Liver (tissue), 9 donors: ENCODE results near the gene SESN3. TPM values are rescaled to one million over a fixed set of nuclear protein-coding genes. Genes with fewer than 3 reads are reported as not detected.
A peak's percentile ranks its signal among the peaks of the same experiment; 100 is the strongest.

Experiments used
- DNase-seq: peaks from one replicate; pipeline ENCODE4 v3.0.0-alpha.2; 2017; ENCODE audit warnings: low spot score
- H3K27ac ChIP-seq, 2 donors: one replicate each; pipeline ENCODE4 v1.7.0; 2013; ENCODE audit warnings: inconsistent platforms in 2 of 2, low read length in 2 of 2, control low read depth in 1 of 2, low read depth in 1 of 2, mild to moderate bottlenecking in 1 of 2
- H3K27me3 ChIP-seq, 4 donors: one replicate each; pipeline versions ENCODE4 v1.6.1 to v1.7.0; 2013; ENCODE audit warnings: low read length in 3 of 4, inconsistent platforms in 1 of 4, mild to moderate bottlenecking in 1 of 4, moderate library complexity in 1 of 4; ENCODE audit not compliant: control insufficient read depth in 4 of 4, insufficient read depth in 4 of 4
- H3K36me3 ChIP-seq, 4 donors: one replicate each; pipeline versions ENCODE4 v1.6.1 to v1.7.0; 2013; ENCODE audit warnings: low read length in 3 of 4, mild to moderate bottlenecking in 3 of 4, low read depth in 1 of 4, moderate library complexity in 1 of 4; ENCODE audit not compliant: control insufficient read depth in 4 of 4, insufficient read depth in 3 of 4
- H3K4me1 ChIP-seq, 4 donors: one replicate each; pipeline versions ENCODE4 v1.6.1 to v1.7.0; 2013; ENCODE audit warnings: low read length in 3 of 4, mild to moderate bottlenecking in 3 of 4, moderate library complexity in 1 of 4; ENCODE audit not compliant: control insufficient read depth in 4 of 4, insufficient read depth in 4 of 4
- H3K4me3 ChIP-seq, 3 donors: one replicate each; pipeline versions ENCODE4 v1.6.1 to v1.7.0; 2013; ENCODE audit warnings: low read length in 3 of 3, control low read depth in 1 of 3, low read depth in 1 of 3, mild to moderate bottlenecking in 1 of 3
- H3K9ac ChIP-seq, 2 donors: one replicate each; pipeline ENCODE4 v1.7.0; 2013; ENCODE audit warnings: low read length in 2 of 2, mild to moderate bottlenecking in 2 of 2, moderate library complexity in 2 of 2, control low read depth in 1 of 2, low read depth in 1 of 2
- H3K9me3 ChIP-seq, 4 donors: one replicate each; pipeline versions ENCODE4 v1.6.1 to v1.7.0; 2013; ENCODE audit warnings: low read length in 3 of 4; ENCODE audit not compliant: control insufficient read depth in 4 of 4
- EGR1 ChIP-seq, 2 donors: IDR thresholded peaks; 2 replicates each; pipeline ENCODE4 v1.6.1; 2016 to 2018; ENCODE audit warnings: antibody characterized with exemption in 2 of 2, low read depth in 2 of 2
- FOXA1 ChIP-seq: IDR thresholded peaks from 2 replicates; pipeline ENCODE4 v1.6.1; 2016; ENCODE audit warnings: antibody characterized with exemption
- FOXA2 ChIP-seq: IDR thresholded peaks from 2 replicates; pipeline ENCODE4 v1.6.1; 2016; ENCODE audit warnings: antibody characterized with exemption
- HNF4A ChIP-seq, 2 donors: conservative IDR thresholded peaks; 2 replicates each; pipeline ENCODE4 v1.6.1; 2016; ENCODE audit warnings: antibody characterized with exemption in 2 of 2, mild to moderate bottlenecking in 2 of 2
- JUND ChIP-seq, 2 donors: IDR thresholded peaks; 2 replicates each; pipeline ENCODE4 v1.6.1; 2016; ENCODE audit warnings: antibody characterized with exemption in 2 of 2
- MAX ChIP-seq: IDR thresholded peaks from 2 replicates; pipeline ENCODE4 v1.6.1; 2016; ENCODE audit warnings: antibody characterized with exemption
- NR2F2 ChIP-seq: IDR thresholded peaks from 2 replicates; pipeline ENCODE4 v1.6.1; 2016; ENCODE audit warnings: antibody characterized with exemption
- RAD21 ChIP-seq, 2 donors: IDR thresholded peaks; 2 replicates each; pipeline ENCODE4 v1.6.1; 2016; ENCODE audit warnings: antibody characterized with exemption in 2 of 2, mild to moderate bottlenecking in 2 of 2
- REST ChIP-seq: IDR thresholded peaks from 2 replicates; pipeline ENCODE4 v1.6.1; 2016; ENCODE audit warnings: antibody characterized with exemption, mild to moderate bottlenecking
- RXRA ChIP-seq, 2 donors: IDR thresholded peaks; 2 replicates each; pipeline ENCODE4 v1.6.1; 2017 to 2018; ENCODE audit warnings: antibody characterized with exemption in 2 of 2, mild to moderate bottlenecking in 1 of 2
- SP1 ChIP-seq: IDR thresholded peaks from 2 replicates; pipeline ENCODE4 v1.6.1; 2018; ENCODE audit warnings: antibody characterized with exemption, mild to moderate bottlenecking
- TAF1 ChIP-seq: conservative IDR thresholded peaks from 2 replicates; pipeline ENCODE4 v1.6.1; 2016; ENCODE audit warnings: antibody characterized with exemption, mild to moderate bottlenecking
- YY1 ChIP-seq: IDR thresholded peaks from 2 replicates; pipeline ENCODE4 v1.6.1; 2016; ENCODE audit warnings: antibody characterized with exemption, mild to moderate bottlenecking
- ZBTB33 ChIP-seq: IDR thresholded peaks from 2 replicates; pipeline ENCODE4 v1.6.1; 2016; ENCODE audit warnings: antibody characterized with exemption
- WGBS: extraction: QIAGEN DNeasy Blood & Tissue Kit; methylation state at CpG from one replicate; pipeline ENCODE4 v1.1.7; 2013; 5-methylcytosine and 5-hydroxymethylcytosine counted together
- polyA plus RNA-seq, 2 donors: library from polyadenylated mRNA; stranded (reverse) in 1 of 2; unstranded in 1 of 2; fragments of 200-250 nt in 1 of 2; fragments of >200 nt in 1 of 2; fragmentation: Nextera tagmentation in 1 of 2; extraction: Ambion mirVana in 1 of 2; gene quantifications; one replicate each; pipeline versions ENCODE4 v1.2.1 to v1.2.3, GENCODE V29; 2013 to 2015
- total RNA-seq, 2 donors: library from RNA; depleted of rRNA; stranded (reverse); fragments of >200 nt; gene quantifications; one replicate each; pipeline ENCODE4 v1.2.3, GENCODE V29; 2014
- TF ChIP-seq, protein P1 (sequence below): IDR thresholded peaks from 2 replicates; pipeline ENCODE4 v1.6.1; 2016; ENCODE audit warnings: antibody characterized with exemption
- TF ChIP-seq, protein P2 (sequence below): fragments of 150-350 bp; IDR thresholded peaks from 2 replicates; pipeline ENCODE4 v1.5.1; 2017; ENCODE audit warnings: improper control_type of control experiment, low read depth, low read length; ENCODE audit not compliant: missing input control
- donor health status: healthy.
- donor health status: healthy.
- donor health status: healthy.
- donor health status: healthy.
- donor health status: healthy.

SESN3 gene
- total and polyA plus RNA-seq, 4 donors = 0.85 to 46.6 (median 2.6) TPM

DNA sequence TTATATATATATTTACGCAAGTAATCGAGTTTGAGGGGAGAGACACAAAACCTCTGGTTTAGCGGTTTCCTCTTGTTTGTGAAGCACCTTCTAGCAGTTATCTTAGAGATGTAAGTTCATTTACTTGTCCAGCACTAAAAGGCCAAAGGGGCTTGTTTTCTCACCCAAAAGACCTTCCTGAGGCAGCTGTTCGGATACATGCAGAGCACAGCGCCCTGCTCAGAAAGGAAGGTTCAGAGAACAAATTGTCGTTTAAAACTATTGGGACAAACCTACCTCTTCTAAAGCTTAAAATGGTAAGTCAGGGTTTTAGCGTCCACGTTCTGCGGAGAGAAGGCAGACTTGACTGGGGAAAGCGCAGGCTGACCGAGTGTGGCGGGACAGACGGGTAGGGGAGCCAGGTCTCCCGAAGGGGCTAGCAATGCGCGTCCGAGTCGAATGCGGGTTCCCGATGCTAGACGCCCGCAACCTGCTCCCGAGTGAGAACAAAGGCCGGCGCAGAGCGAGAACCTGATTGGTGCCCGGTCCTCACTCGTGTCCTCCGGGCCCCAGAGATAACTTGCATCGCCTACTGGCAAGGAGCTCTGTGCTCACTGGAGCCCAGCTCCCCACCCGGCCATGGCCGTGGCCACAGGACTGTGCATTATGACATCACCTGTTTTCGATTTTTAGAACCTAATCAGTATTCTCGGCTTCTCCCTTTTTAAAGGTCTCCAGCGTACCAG is 1.0 kb upstream of the SESN3 start:
- TF ChIP-seq ZBTB33 (no peak), TAF1 (peak; percentile 29), RAD21 (IDR thresholded peaks at IDR 0.05) (peak; percentile 23 to 47), SP1 (no peak), NR2F2 (no peak), FOXA2 (no peak), MAX (peak; percentile 18), RXRA (IDR thresholded peaks at IDR 0.05) (no peak), EGR1 (IDR thresholded peaks at IDR 0.05; ENCODE audit: low read depth in 2 of 2) (no peak), HNF4A (conservative IDR thresholded peaks at IDR 0.05) (peak in 1 of 2 donors; percentile 6)
- Histone ChIP-seq H3K9me3 (no peaks in the 10 kb centered on the region), H3K36me3 (no peaks in the 10 kb centered on the region), H3K27me3 (no peaks in the 10 kb centered on the region), H3K27ac (peak overlapping the region; percentile 64 to 86), H3K4me3 (peak overlapping the region; percentile 58 to 66 (median 64)), H3K4me1 (peaks cover 1 to 35% (median 22%) of the 10 kb centered on the region in 4 donors), H3K9ac (peak overlapping the region; percentile 24 to 76)
- peak; percentile 76 for DNase-seq
- WGBS = 7% methylated on average over 35 of the region's 35 CpGs

DNA sequence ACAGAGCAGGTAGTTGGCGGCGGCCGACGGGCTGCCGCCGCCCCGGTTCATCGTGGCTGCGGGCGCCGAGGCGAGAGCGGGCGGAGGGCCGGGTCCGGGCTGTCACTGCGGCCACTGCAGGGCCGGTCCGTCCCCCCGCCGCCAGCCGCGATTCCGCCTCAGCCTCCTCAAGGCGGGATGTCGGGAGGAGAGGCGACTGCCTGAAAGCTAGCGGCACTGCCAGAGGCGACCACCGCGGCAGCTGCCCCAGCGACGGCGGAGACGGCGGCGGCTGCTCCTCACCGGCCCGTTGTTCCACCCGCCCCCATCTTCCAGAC is 234 bp downstream of the SESN3 start:
- H3K27me3 ChIP-seq = no peaks in the 10 kb centered on the region
- no peaks in the 10 kb centered on the region for H3K9me3 ChIP-seq
- H3K4me1 ChIP-seq = peaks cover 1 to 35% (median 22%) of the 10 kb centered on the region in 4 donors
- H3K27ac ChIP-seq = peak overlapping the region; percentile 26 to 65
- TF ChIP-seq EGR1 (IDR thresholded peaks at IDR 0.05; ENCODE audit: low read depth in 2 of 2) = no peak
- no peak for TF ChIP-seq YY1
- no peak for TF ChIP-seq MAX
- TF ChIP-seq JUND (IDR thresholded peaks at IDR 0.05) = no peak
- no peak for TF ChIP-seq RXRA (IDR thresholded peaks at IDR 0.05)
- TF ChIP-seq SP1 = no peak
- no peak for TF ChIP-seq FOXA2
- no peak for TF ChIP-seq TAF1
- TF ChIP-seq, protein P1, sequence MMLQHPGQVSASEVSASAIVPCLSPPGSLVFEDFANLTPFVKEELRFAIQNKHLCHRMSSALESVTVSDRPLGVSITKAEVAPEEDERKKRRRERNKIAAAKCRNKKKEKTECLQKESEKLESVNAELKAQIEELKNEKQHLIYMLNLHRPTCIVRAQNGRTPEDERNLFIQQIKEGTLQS = no peak
- TF ChIP-seq FOXA1 = no peak
- no peak for TF ChIP-seq RAD21 (IDR thresholded peaks at IDR 0.05)
- TF ChIP-seq, protein P2, sequence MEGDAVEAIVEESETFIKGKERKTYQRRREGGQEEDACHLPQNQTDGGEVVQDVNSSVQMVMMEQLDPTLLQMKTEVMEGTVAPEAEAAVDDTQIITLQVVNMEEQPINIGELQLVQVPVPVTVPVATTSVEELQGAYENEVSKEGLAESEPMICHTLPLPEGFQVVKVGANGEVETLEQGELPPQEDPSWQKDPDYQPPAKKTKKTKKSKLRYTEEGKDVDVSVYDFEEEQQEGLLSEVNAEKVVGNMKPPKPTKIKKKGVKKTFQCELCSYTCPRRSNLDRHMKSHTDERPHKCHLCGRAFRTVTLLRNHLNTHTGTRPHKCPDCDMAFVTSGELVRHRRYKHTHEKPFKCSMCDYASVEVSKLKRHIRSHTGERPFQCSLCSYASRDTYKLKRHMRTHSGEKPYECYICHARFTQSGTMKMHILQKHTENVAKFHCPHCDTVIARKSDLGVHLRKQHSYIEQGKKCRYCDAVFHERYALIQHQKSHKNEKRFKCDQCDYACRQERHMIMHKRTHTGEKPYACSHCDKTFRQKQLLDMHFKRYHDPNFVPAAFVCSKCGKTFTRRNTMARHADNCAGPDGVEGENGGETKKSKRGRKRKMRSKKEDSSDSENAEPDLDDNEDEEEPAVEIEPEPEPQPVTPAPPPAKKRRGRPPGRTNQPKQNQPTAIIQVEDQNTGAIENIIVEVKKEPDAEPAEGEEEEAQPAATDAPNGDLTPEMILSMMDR = no peak
- no peak for TF ChIP-seq REST
- H3K36me3 ChIP-seq = no peaks in the 10 kb centered on the region
- peak overlapping the region in 1 of 2 donors; percentile 49 for H3K9ac ChIP-seq
- no peak for DNase-seq
- peak overlapping the region; percentile 72 to 94 (median 87) for H3K4me3 ChIP-seq
- WGBS = under 1% methylated on average over 40 of the region's 40 CpGs
